GM23248 (cell line): ENCODE results near the gene RABGAP1L.

Experiments used
- EZH2 ChIP-seq: fragments of 200-600 bp; sonication (generic); IDR thresholded peaks from 2 replicates; pipeline ENCODE4 v1.6.1; 2018; ENCODE audit warnings: antibody characterized with exemption, mild to moderate bottlenecking; ENCODE audit not compliant: insufficient read depth, poor library complexity, severe bottlenecking
- EZH2phosphoT487 ChIP-seq: fragments of 200-600 bp; sonication (generic); IDR thresholded peaks from 2 replicates; pipeline ENCODE4 v1.6.1; 2018; ENCODE audit warnings: antibody characterized with exemption, moderate library complexity, mild to moderate bottlenecking, low read depth; ENCODE audit not compliant: insufficient read depth

- TF ChIP-seq EZH2, result no peak
- no peak for TF ChIP-seq EZH2phosphoT487
Measured at GRCh38 chr1:174194461-174194860, 35.1 kb downstream of the RABGAP1L start.
